ENCODE measurements around the gene HYCC1.
"Not testable (repeated sequence)": the region's sequence is repeated elsewhere in the genome, so short reads cannot be mapped to it uniquely, and the experiment has no call there.

The HYCC1 gene

GRCh38 chr7:23013715-23014649 is at the start of gene HYCC1:
Gene HYCC1, minus strand, starts transcription at chr7:23014130. Its CDS starts 23,019 bp downstream, at chr7:22991111.
- peak; percentile 94 for DNase-seq (ENCODE audit: low read depth)

GRCh38 chr7:23062452-23062851 is 48.5 kb upstream of the HYCC1 start:
- DNase-seq (ENCODE audit: low read depth) = no peak

DNA sequence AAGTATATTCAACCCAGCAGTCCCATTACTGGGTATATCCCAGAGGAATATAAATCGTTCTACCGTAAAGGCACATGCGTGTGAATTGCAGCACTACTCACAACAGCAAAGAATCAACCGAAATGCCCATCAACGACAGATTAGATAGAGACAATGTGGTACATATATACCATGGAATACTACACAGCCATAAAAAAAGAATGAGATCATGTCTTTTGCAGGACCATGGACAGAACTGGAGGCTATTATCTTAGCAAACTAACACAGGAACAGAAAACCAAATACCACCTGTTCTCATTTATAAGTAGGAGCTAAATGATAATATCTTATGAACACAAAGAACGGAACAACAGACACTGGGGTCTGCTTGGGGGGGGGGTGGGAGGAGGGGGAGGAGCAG is 47.4 kb upstream of the HYCC1 start:
- DNase-seq (ENCODE audit: low read depth) = no peak

DNA sequence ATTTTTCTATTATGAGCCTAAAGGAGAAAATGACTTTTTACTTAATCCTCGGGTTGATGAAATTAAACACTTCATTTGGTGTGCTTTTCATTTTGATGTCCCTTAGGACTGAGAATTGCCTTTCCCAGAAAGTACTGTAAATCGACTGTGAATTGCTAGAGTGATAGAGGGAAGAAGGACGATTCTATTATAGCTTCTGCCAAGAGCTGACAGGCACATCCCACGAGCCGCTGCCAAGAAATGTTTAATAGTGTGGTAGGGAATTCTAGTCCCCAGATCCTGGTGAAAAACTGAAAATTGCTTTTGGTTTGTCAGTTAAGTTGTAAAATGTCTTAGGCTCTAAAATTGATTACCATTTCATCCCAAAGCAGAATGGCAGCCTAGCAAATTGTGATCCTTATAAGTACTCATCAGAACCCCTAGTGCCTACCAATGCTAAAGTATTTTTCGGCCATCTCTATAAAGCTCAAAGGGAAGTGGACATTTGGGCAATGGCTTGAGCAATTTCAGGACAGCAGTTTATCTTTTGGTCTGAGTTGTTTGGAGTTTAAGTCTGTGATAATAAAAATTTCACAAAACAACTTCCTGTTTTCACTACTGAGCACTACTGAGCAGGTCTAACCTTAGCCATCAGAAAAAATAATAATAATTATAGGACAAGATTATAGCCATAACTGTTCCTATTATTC is 44.6 kb upstream of the HYCC1 start:
- no peak for DNase-seq (ENCODE audit: low read depth)

- DNase-seq (ENCODE audit: low read depth) = peak; percentile 38
These were observed 41.8 kb upstream of the HYCC1 start for GRCh38 chr7:23055582-23056178.

GRCh38 chr7:23051124-23051485 is 37.2 kb upstream of the HYCC1 start:
- DNase-seq (ENCODE audit: low read depth) = not testable (repeated sequence)

- DNase-seq (ENCODE audit: low read depth) = not testable (repeated sequence)
These were observed 32.4 kb upstream of the HYCC1 start for GRCh38 chr7:23046336-23046735.

GRCh38 chr7:23045086-23045485 is 31.2 kb upstream of the HYCC1 start:
- DNase-seq (ENCODE audit: low read depth) = not testable (repeated sequence)

DNA sequence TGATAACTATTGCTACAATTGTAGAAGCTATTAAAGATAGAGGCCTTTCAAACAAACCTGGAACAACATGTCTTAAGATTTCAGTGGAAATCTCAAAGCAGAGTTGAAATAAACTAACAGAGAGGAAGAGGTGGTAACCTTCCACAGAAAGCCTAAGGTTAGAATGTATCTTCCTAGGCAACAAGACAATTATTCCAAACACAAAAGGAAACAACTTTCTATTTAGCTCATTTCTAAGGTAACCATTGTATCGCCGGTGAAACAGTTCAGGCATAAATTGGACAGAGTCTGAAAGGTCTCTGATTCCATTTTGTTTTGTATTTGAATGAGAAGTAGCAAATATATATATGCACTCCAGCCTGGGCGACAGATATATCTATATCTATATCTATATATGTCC is 30.7 kb upstream of the HYCC1 start:
- no peak for DNase-seq (ENCODE audit: low read depth)

DNA sequence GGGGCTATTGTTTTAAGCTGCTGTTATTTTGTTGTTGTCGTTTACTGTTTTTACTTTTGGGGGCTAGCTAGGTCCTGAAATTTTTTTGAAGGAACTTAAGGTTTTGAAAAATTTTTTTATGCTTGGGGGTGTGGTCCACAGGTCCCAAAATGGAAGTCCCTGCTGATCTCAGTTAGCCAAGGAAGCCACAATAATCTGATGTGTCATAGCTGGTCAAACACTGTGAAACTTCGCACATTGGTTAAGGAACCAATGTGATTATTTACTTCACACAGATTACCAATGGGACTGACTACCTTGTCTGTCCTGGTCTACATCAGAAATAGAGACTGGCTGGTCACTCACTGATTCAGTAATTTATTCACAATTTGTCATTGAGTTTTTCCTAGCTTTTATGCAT is 29.5 kb upstream of the HYCC1 start:
- DNase-seq (ENCODE audit: low read depth) = no peak

GRCh38 chr7:23039674-23040073 is 25.7 kb upstream of the HYCC1 start:
- DNase-seq (ENCODE audit: low read depth) = not testable (repeated sequence)

DNA sequence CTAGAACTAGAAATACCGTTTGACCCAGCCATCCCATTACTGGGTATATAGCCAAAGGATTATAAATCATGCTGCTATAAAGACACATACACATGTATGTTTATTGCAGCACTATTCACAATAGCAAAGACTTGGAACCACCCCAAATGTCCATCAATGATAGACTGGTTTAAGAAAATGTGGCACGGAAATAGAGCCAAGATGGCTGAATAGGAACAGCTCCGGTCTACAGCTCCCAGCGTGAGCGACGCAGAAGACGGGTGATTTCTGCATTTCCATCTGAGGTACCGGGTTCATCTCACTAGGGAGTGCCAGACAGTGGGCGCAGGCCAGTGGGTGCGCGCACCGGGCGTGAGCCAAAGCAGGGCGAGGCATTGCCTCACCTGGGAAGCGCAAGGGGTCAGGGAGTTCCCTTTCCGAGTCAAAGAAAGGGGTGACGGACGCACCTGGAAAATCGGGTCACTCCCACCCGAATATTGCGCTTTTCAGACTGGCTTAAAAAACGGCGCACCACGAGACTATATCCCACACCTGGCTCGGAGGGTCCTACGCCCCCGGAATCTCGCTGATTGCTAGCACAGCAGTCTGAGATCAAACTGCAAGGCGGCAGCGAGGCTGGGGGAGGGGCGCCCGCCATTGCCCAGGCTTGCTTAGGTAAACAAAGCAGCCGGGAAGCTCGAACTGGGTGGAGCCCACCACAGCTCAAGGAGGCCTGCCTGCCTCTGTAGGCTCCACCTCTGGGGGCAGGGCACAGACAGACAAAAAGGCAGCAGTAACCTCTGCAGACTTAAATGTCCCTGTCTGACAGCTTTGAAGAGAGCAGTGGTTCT is 21.8 kb upstream of the HYCC1 start:
- DNase-seq (ENCODE audit: low read depth) = not testable (repeated sequence)

- no peak for DNase-seq (ENCODE audit: low read depth)
These were observed 13.3 kb upstream of the HYCC1 start for GRCh38 chr7:23027261-23027660.

GRCh38 chr7:23026164-23026563 is 12.2 kb upstream of the HYCC1 start:
- DNase-seq (ENCODE audit: low read depth) = no peak

GRCh38 chr7:23024454-23024853 is 10.5 kb upstream of the HYCC1 start:
- DNase-seq (ENCODE audit: low read depth) = no peak

DNA sequence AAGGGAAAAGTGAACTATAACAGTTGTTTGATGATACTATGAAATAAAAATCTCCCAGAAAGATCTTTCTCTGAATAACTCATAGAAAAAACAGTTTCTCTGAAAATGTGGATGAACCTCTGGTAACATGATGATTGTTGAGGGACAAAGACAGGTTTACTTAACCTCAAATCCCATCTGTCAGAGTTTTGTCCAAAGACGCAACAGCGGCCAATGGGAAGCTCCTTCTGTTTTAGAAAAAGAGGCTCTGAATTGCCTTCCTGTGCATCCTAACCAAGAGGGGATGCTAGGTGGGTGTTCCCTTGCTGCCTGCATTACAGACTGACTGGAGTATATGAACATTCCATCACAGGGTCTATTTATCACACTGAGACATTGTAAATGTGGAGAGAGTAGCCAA is 8.9 kb upstream of the HYCC1 start:
- DNase-seq (ENCODE audit: low read depth) = no peak

- peak; percentile 85 for DNase-seq (ENCODE audit: low read depth)
These were observed 8.4 kb upstream of the HYCC1 start for GRCh38 chr7:23022258-23022769.

DNA sequence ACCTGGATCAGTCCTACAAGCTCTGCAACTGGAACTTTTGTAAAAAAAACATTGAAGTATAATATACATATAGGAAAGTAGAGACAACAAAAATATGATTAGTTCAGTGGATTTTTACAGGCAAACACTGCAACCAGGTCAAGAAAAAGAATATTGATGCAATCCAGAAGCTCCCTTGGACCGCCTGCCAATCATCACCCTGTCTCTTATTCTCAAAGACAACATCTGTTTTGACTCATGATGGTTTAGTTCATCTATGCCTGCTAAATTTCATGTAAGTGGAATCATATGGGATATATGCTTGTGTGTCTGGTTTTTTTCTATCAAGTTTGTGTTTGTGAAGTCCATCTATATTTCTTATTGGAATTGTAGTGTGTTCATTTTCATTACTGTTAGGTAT is 7.7 kb upstream of the HYCC1 start:
- no peak for DNase-seq (ENCODE audit: low read depth)

- peak; percentile 53 for DNase-seq (ENCODE audit: low read depth)
These were observed 6.9 kb upstream of the HYCC1 start for GRCh38 chr7:23020742-23021401.

DNA sequence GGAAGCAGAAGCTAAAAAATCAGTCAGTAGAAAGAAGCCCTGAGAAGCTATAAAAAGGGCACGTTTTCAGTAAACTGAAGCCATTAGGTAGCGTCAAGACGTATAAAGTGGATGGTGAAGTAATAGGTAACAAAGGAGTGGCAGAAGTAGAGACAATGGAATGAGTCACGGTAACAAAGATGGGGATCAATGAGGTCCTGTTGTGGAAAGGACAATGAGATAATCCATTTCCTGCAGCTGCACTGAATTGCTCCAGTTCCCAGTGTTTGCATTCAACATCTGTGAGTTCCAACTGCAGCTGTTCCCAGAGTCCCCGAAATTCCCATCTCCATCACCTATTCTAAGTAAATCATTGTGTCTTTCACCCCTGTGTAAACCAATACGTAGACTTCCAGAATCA is 4.8 kb upstream of the HYCC1 start:
- DNase-seq (ENCODE audit: low read depth) = no peak

DNA sequence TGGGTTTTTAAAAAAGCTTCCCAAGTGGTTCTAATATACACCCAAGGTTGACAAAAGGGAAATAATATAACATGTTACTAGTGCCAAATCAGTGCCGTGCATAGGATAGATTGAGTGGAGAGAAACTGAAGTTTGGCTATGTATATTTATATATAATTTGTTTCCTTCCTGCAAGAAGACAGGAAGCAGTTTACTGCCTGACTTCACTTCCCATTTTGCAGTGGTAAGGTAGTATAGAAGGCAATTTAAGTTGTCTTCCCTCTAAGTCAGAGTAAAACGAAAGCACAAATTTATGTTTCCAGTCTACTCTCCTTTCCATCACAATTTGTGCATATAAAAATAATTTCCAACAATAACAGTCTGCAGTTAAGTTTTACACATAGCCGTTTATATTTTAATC is 3.4 kb upstream of the HYCC1 start:
- no peak for DNase-seq (ENCODE audit: low read depth)

Measured in non-pigmented ciliary epithelial cell (primary cell).